Smooth muscle cell of the umbilical artery (primary cell): ENCODE results near the gene SARNP. TPM values are rescaled to one million over a fixed set of nuclear protein-coding genes. Genes with fewer than 3 reads are reported as not detected.

ENCODE experiments used
- total RNA-seq: library from RNA; depleted of rRNA; stranded (reverse); fragments of >200 nt; gene quantifications from 2 replicates; pipeline ENCODE4 v1.2.3, GENCODE V29; 2014

Gene SARNP, protein sequence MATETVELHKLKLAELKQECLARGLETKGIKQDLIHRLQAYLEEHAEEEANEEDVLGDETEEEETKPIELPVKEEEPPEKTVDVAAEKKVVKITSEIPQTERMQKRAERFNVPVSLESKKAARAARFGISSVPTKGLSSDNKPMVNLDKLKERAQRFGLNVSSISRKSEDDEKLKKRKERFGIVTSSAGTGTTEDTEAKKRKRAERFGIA
- 56.7 and 69.2 TPM in 2 replicates for total RNA-seq

DNA sequence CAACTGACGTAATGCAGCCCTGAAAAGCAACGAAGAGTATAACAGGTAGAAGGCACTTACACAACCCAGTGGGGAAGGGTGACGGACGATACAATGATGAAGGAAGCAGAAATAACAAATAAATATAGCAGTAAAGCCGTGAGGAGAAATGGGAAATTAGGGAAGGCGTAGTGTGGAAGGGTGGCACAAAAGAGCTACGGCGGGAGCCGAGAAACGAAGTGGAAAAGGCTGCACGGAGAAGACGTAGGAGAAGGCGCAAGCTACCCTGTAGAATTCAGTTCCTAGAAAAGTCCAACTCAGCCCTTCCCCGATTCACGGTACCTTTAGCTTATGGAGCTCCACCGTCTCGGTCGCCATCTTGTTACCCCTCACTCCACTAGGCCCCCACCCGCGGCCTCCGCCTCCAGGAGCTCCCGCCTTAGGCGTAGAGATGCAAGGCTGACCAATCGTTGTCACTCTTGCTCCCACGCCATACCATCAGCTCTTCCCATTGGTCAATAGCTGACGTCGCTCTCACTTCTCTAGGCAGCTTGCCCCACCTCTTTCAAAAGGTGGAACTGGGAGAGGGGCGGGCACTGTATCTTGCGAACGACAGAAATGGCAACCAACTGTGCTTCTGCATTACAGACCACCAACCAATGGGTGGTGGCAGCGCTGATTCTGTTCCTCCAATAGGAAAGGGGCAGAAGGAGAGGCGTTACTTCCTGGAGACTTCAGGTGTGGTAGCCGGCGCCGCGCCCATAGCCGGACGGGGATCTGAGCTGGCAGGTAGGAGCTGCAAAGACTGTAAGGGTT, at the start of gene SARNP, which contains the start of gene ORMDL2:
Gene SARNP, minus strand, starts transcription at position 380 of the 795 bp plus-strand sequence. Its CDS starts 23 bp downstream, at position 357.
Gene ORMDL2, plus strand, starts transcription at position 697 of the 795 bp plus-strand sequence. CDS start 959 bp downstream, outside the sequence.

DNA sequence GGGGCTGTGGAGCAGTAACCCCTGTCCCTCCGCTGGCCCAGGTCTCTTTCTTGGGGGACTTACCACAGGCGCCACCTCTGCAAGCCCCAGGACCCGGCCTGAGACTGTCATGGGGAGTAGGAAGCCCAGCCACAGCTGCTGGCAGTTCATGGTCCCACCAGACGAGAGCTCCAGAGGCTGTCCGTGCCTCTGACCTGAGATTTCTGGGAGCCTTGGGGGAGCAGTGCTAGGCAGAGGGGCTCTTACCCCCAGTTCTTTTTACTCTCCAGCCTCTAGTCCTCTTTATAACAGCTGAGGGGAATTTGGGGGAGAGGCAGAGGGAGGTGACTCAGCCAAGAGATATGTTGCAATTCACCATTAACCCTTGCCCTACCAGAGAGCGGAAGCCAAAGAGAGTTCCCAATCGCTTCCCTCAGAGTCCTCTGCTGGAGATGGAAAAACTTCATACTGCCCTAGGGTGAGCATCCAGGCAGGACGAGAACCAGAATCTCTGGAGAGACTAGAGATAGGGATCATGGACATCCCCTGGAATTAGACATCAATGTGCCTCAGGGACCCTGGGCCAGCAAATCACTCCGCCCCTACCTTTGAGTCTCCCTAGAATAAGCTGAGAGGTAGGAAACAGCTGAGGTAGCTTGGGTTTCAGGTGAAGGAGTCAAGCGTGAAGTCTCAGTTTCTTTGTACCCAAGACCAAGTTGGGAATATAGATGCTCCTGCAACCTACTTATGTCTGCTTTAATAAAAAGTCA, 25.3 kb upstream of the SARNP start, which contains the start of gene MMP19:
Gene MMP19, minus strand, starts transcription at position 256 of the 749 bp plus-strand sequence. Its CDS starts 106 bp downstream, at position 150.

DNA sequence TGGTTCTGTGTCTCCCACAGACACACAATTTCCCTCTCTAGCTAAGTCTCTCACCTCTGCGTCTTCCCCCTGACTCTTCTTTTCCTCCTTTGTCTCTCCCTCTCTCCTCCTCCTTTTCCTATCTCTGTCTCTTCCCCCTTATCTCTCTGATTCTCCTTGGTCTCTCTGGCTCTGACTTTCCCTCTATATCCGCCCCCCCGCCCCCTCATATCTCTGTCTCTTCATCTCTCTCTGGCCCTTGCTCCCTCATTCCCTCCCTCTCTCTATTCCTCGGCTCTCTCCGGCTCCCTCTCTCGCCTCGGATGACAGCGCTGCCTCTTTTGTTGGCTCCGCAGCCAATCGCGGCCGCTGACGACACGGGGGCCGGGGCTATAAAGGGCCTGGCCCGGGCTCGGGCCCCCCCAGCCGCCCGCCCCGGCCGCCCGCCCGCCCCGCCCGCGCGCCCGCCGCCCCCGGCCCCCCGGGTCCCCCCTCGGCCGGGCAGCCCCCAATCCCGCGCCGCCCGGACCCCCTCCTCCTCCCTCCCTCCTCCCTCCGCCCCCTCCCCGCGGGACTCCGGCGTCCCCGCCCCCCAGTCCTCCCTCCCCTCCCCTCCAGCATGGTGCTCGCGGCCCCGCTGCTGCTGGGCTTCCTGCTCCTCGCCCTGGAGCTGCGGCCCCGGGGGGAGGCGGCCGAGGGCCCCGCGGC, 74.7 kb downstream of the SARNP start, which contains the start of gene GDF11:
Gene GDF11, plus strand, starts transcription at position 404 of the 687 bp plus-strand sequence. Its CDS starts 195 bp downstream, at position 599.

DNA sequence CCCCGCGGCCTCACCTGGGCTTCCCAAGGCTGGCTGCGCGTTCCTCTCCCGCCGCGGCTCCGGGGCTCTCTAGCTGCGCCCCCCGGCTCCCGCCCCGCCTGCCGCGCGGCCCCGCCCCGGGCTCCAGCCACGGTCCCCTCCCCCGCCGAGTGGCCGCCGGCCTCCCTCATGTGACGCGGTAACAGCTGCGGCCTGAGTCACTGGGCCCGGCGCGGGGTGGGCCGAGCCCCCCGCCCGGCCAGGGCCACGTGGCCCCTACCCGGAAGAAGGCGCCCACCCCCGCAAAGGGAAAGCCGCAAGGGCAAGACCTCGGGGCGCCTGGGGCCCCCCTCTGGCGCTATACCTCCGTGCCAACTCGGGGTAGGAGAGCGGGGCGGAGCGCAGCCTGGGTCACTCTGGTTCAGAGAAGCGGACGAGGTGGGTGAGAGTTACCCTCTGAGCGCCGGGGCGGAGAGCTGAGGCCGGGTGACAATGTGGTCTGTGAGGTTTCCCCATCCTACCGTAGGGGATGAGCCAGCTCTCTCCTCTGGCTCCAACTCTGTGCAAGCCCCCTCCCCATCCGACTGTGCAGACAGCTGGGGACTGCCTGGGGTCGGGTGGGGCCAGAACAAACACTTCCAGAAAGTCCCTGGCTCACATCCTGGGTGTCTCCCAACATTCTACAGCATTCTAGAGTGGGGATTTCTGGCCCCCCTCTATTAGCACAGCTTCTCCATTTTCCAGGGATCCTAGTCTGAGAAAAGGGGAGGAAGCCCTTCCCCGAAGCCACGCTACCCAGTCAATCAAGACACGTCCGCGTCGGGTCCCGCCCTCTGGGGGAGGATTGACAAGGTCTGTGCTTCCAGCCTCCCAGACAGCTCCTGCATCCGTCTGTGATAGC, 88.3 kb downstream of the SARNP start, which contains the start of gene CD63:
Gene CD63, minus strand, starts transcription at position 71 of the 880 bp plus-strand sequence. CDS start 668 bp downstream, outside the sequence.

DNA sequence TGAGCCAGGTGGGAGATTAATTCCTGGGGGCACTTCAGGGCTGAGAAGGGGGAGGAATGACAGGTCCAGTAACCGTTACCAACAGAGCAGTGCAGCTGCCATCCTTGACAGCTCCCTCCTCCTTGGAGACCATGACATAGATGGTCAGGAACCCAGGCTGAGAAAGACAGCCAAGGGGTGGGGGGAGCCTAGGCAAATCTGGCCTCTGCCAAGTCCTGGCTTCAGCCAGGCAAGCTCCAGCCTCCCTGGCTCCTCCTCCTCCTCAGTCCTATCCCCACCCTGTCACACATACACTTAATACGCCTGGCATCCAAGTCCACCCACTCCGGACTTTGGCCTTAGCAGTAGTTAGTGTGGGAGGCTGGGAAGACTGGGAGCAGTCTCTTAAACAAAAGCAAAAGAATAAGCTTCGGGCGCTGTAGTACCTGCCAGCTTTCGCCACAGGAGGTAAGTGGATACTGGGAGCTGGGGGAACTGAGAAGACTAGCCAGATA, 97.4 kb downstream of the SARNP start, which contains the start of gene RDH5:
Gene RDH5, plus strand, starts transcription at position 323 of the 494 bp plus-strand sequence. CDS start 792 bp downstream, outside the sequence.

DNA sequence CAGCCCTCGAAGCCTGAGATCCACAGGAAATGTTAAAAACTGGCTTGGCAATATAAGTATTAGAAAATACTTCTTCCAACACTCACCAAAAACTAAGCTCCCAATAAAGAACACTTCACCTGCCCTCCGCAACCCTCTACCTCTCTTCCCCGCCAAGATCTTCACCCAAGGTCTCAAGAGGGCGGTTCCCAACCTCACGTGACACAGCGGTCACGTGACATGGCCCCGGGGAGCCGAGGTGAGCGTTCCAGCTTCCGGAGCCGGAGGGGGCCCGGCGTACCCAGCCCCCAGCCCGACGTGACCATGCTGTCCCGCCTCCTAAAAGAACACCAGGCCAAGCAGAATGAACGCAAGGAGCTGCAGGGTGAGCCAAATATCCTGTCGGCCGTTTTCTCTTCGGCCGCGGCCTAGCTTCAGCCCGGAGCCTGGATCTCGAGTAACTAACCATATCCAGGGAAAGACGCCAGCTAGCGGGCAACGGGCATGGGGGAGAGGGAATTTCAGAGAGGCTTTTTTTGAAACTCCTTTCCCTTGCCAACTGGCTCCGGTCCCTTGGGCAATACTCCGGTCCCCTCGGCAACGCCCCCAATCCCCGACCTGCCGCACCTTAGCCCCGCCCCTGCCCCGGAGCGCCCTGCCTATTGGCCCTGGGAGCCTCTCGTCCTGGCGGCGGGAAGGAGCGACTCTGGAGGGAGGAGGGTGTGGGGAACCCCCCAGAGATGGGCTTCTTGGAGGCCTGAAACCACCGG, 101.5 kb downstream of the SARNP start, which contains the start of gene BLOC1S1:
Gene BLOC1S1, plus strand, starts transcription at position 214 of the 749 bp plus-strand sequence. Its CDS starts 6 bp downstream, at position 220.

DNA sequence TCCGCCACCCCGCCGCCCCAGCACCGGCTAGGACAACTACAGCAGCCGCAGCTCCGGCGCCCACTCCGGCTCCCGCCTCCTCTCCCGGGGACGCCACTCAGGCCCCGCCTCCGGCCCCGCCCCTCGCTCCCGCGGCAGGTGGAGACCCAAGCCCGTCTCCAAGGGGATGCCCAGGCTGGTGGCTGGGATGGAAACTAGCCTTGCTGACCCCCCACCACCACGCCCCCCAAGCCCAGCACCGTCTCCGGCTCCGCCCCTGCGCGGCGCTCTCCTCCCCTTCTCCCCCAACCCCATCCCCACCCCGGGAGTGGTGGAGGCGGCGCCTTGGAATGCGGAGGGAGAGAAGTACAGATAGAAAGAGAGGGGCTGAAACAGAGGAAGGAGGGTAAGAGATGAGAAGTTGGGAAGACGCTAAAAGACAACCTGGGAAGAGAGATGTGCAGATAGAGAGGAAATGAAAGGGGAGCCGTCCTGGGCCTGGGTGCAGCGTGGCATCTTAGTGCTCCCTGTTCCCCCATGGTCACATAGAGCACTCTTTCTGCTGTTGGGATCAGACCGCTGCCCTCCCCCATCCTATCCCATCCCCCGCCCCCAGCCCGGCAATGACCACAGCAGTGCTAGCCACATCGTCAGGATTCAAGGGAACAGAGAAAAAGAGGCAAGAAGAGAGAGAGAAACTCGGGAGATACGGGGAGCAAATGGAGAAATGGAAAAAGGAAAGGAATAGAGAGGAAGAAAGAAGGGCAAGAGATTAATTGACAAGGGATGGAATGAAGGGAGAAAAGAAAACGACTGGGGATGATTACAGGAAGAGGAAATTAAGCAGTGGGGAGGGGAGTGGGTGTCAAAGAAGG, 109.5 kb downstream of the SARNP start, which contains the start of gene ITGA7:
Gene ITGA7, minus strand, starts transcription at position 64 of the 854 bp plus-strand sequence. CDS start 222 bp downstream, outside the sequence.

Other genes starting within 250 kb of the SARNP start
- not detected in 2 replicates for gene OR2AP1, start 245.3 kb downstream of the SARNP start, total RNA-seq
- gene OR10P1, start 180.8 kb downstream of the SARNP start, total RNA-seq, result not detected in 2 replicates
- gene ITGA7, start 109.8 kb downstream of the SARNP start, total RNA-seq, result 1.8 and 23.6 TPM in 2 replicates
- 51.2 and 82.0 TPM in 2 replicates for gene BLOC1S1, start 101.7 kb downstream of the SARNP start, total RNA-seq
- 3.3 and 12.2 TPM in 2 replicates for gene RDH5, start 97.3 kb downstream of the SARNP start, total RNA-seq
- gene CD63, start 88.7 kb downstream of the SARNP start, total RNA-seq, result 1,176 and 2,201 TPM in 2 replicates
- gene GDF11, start 74.6 kb downstream of the SARNP start, total RNA-seq, result 4.8 and 14.8 TPM in 2 replicates
- gene ORMDL2, start 317 bp upstream of the SARNP start, total RNA-seq, result 16.1 and 19.9 TPM in 2 replicates
- gene DNAJC14, start 11.9 kb upstream of the SARNP start, total RNA-seq, result 53.1 and 64.4 TPM in 2 replicates
- 5.6 and 7.4 TPM in 2 replicates for gene MMP19, start 25.2 kb upstream of the SARNP start, total RNA-seq
- gene PYM1, start 110.2 kb upstream of the SARNP start, total RNA-seq, result 22.5 and 24.1 TPM in 2 replicates
- gene DGKA, start 113.4 kb upstream of the SARNP start, total RNA-seq, result 45.1 and 84.2 TPM in 2 replicates
- 1.1 TPM in 1 of 2 replicates, not detected in the other for gene PMEL, start 148.3 kb upstream of the SARNP start, total RNA-seq
- 6.2 and 13.4 TPM in 2 replicates for gene CDK2, start 149.1 kb upstream of the SARNP start, total RNA-seq
- gene RAB5B, start 156.4 kb upstream of the SARNP start, total RNA-seq, result 44.2 and 66.9 TPM in 2 replicates
- 12.5 and 12.9 TPM in 2 replicates for gene SUOX, start 179.6 kb upstream of the SARNP start, total RNA-seq
- 1.5 and 2.1 TPM in 2 replicates for gene IKZF4, start 203.3 kb upstream of the SARNP start, total RNA-seq
- gene RPS26, start 224.2 kb upstream of the SARNP start, total RNA-seq, result 214 and 242 TPM in 2 replicates